Measurements from ENCODE around the gene FANCE.

FANCE gene

GRCh38 chr6:35489995-35490791 lies 38.1 kb downstream of the FANCE start:
- H3K27me3 Mint-ChIP-seq (ENCODE audit: low read depth): peaks cover 16% of the 10 kb centered on the region
- DNase-seq (ENCODE audit: low spot score): no peak
- H3K27ac Mint-ChIP-seq: no peak overlapping the region
- H3K4me1 Mint-ChIP-seq (ENCODE audit: low read depth): peaks cover 10% of the 10 kb centered on the region
- no peaks in the 10 kb centered on the region for H3K36me3 Mint-ChIP-seq (ENCODE audit: low read depth)
- no peak overlapping the region for H3K4me3 Mint-ChIP-seq
- no peaks in the 10 kb centered on the region for H3K9me3 Mint-ChIP-seq

- no peaks in the 10 kb centered on the region for H3K36me3 Mint-ChIP-seq (ENCODE audit: low read depth)
These were observed 38.9 kb downstream of the FANCE start for GRCh38 chr6:35490821-35491557.

DNA sequence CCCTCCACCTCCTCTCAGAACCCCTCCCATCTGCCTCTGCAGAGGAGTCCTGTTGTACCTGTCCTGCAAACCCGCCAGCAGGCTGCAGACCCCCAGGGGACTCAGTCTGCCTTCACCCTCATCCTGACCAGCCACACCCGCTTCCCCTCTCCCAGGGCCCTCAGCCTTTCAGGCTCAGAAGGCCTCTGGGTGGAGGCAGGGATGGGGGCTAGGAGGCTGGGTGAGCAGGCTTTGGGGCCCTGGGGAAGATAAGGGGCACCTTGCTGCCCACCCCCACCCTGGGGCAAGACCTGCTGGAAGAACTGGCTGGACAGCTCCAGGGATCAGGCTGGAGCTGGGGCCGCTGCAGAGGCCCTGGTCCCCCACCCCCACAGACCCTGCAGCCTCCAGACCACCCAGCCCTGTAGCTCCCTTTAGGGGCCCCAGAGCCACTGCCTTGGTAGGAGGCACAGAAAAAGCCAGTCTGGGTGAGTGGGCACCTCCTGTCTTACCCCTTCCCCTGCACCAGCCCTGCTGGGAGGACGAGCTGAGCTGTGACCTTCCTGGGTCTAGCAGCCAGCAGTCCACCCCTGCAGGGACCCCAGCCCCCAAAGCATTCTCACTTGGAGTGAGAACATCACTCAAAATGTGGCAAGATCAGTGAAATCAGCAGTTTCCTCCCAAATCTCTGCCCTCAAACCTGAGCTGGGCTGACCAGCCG lies 39.6 kb downstream of the FANCE start:
- Mint-ChIP-seq H3K27me3 (ENCODE audit: low read depth) (peaks cover 18% of the 10 kb centered on the region), H3K27ac (no peak overlapping the region), H3K4me1 (ENCODE audit: low read depth) (peaks cover 10% of the 10 kb centered on the region), H3K9me3 (no peaks in the 10 kb centered on the region), H3K36me3 (ENCODE audit: low read depth) (no peaks in the 10 kb centered on the region), H3K4me3 (no peak overlapping the region)
- DNase-seq (ENCODE audit: low spot score): no peak

More at GRCh38 chr6:35490821-35491557, 38.9 kb downstream of the FANCE start:
- Mint-ChIP-seq H3K4me3 (no peak overlapping the region), H3K27me3 (ENCODE audit: low read depth) (peaks cover 18% of the 10 kb centered on the region), H3K4me1 (ENCODE audit: low read depth) (peaks cover 10% of the 10 kb centered on the region), H3K27ac (no peak overlapping the region), H3K9me3 (no peaks in the 10 kb centered on the region)
- no peak for DNase-seq (ENCODE audit: low spot score)

- H3K9me3 Mint-ChIP-seq: no peaks in the 10 kb centered on the region
- H3K27ac Mint-ChIP-seq: no peak overlapping the region
- DNase-seq (ENCODE audit: low spot score): no peak
- H3K4me3 Mint-ChIP-seq: no peak overlapping the region
- no peaks in the 10 kb centered on the region for H3K36me3 Mint-ChIP-seq (ENCODE audit: low read depth)
- peaks cover 10% of the 10 kb centered on the region for H3K4me1 Mint-ChIP-seq (ENCODE audit: low read depth)
- H3K27me3 Mint-ChIP-seq (ENCODE audit: low read depth): peaks cover 18% of the 10 kb centered on the region
These were observed 40.3 kb downstream of the FANCE start for GRCh38 chr6:35492258-35492973.

DNA sequence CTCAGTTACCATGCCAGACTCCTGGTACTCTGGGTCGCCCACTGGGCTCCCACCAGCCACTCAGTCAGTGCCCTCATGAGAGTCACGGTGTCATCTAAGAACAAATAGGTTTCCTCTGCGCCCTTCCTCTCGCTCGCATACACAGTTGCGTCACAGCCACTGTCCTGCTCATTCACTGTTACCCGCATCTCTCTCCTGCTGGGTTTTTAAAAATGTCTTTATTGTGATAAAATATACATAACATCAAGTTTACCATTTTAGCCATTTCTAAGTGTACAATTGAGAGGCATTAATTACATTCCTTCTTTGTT lies 40.8 kb downstream of the FANCE start:
- H3K36me3 Mint-ChIP-seq (ENCODE audit: low read depth): no peaks in the 10 kb centered on the region
- no peak overlapping the region for H3K27ac Mint-ChIP-seq
- peaks cover 8% of the 10 kb centered on the region for H3K4me1 Mint-ChIP-seq (ENCODE audit: low read depth)
- DNase-seq (ENCODE audit: low spot score): no peak
- H3K27me3 Mint-ChIP-seq (ENCODE audit: low read depth): peaks cover 20% of the 10 kb centered on the region
- no peak overlapping the region for H3K4me3 Mint-ChIP-seq
- no peaks in the 10 kb centered on the region for H3K9me3 Mint-ChIP-seq

- H3K27ac Mint-ChIP-seq: no peak overlapping the region
These were observed 41.3 kb downstream of the FANCE start for GRCh38 chr6:35493307-35493983.

GRCh38 chr6:35494161-35494563 lies 42.0 kb downstream of the FANCE start:
- H3K36me3 Mint-ChIP-seq (ENCODE audit: low read depth): no peaks in the 10 kb centered on the region
- DNase-seq (ENCODE audit: low spot score): no peak
- H3K9me3 Mint-ChIP-seq: no peaks in the 10 kb centered on the region
- peaks cover 5% of the 10 kb centered on the region for H3K4me1 Mint-ChIP-seq (ENCODE audit: low read depth)
- peaks cover 30% of the 10 kb centered on the region for H3K27me3 Mint-ChIP-seq (ENCODE audit: low read depth)
- H3K4me3 Mint-ChIP-seq: no peak overlapping the region
- no peak overlapping the region for H3K27ac Mint-ChIP-seq

More at GRCh38 chr6:35493307-35493983, 41.3 kb downstream of the FANCE start:
- Mint-ChIP-seq H3K9me3 (no peaks in the 10 kb centered on the region), H3K27me3 (ENCODE audit: low read depth) (peaks cover 25% of the 10 kb centered on the region), H3K4me1 (ENCODE audit: low read depth) (peaks cover 5% of the 10 kb centered on the region), H3K36me3 (ENCODE audit: low read depth) (no peaks in the 10 kb centered on the region), H3K4me3 (no peak overlapping the region)
- no peak for DNase-seq (ENCODE audit: low spot score)

DNA sequence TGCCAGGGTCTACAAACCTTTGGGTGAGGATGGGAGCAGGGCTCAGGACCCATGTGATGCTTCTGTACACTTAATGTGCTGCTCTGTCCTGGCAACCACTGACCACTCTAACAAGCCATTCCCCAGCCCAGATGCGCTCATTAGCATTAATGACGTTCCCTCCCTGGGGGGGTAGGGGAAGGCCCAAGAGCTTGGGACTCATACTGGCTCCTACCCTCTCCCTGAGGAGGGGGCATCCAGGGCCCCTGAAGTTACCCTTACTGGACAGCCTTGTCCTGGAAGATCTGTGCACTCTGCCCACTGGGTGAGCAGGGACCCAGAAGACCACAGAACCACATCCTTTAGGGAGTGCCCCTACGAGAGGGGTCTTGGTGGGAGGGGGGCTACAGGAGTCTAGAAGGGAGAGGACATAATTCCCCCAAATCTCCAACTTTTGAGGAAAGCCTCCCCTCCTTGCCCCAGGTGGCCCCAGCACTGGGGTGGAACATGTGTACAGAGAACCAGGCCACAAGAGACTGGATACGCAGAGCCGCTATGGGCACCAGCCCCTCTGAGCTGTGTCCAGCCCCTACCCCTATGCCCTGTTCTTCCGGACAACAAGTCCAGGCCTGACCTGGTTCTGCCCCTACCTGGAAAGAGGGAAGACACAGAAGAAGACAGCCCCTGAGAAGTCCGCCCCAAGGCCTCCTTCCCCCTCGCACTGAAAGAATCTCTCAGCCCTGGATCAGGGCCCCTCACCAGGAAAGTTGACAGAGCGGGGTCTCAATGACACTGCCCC lies 43.3 kb downstream of the FANCE start:
- DNase-seq (ENCODE audit: low spot score): no peak

GRCh38 chr6:35496036-35496840 lies 44.1 kb downstream of the FANCE start:
- H3K36me3 Mint-ChIP-seq (ENCODE audit: low read depth): no peaks in the 10 kb centered on the region
- peaks cover 5% of the 10 kb centered on the region for H3K4me1 Mint-ChIP-seq (ENCODE audit: low read depth)
- peaks cover 48% of the 10 kb centered on the region for H3K27me3 Mint-ChIP-seq (ENCODE audit: low read depth)
- H3K4me3 Mint-ChIP-seq: peak overlapping the region; percentile 71
- no peaks in the 10 kb centered on the region for H3K9me3 Mint-ChIP-seq
- DNase-seq (ENCODE audit: low spot score): no peak
- H3K27ac Mint-ChIP-seq: no peak overlapping the region

More for the DNA sequence above, 43.3 kb downstream of the FANCE start:
- Mint-ChIP-seq H3K4me3 (peak overlapping the region; percentile 71), H3K27me3 (ENCODE audit: low read depth) (peaks cover 40% of the 10 kb centered on the region), H3K4me1 (ENCODE audit: low read depth) (peaks cover 5% of the 10 kb centered on the region), H3K9me3 (no peaks in the 10 kb centered on the region), H3K27ac (no peak overlapping the region), H3K36me3 (ENCODE audit: low read depth) (no peaks in the 10 kb centered on the region)

GRCh38 chr6:35496841-35497570 lies 44.9 kb downstream of the FANCE start, which contains the start of gene TEAD3:
Gene TEAD3, minus strand, starts transcription at chr6:35497079.
- peak within 1 kb of the TSS; percentile 71 for H3K4me3 Mint-ChIP-seq

GRCh38 chr6:35497571-35498421 lies 45.7 kb downstream of the FANCE start:
- DNase-seq (ENCODE audit: low spot score): peak; percentile 41
- Mint-ChIP-seq H3K36me3 (ENCODE audit: low read depth) (no peaks in the 10 kb centered on the region), H3K4me3 (peak overlapping the region; percentile 67), H3K27ac (no peak overlapping the region), H3K4me1 (ENCODE audit: low read depth) (peaks cover 5% of the 10 kb centered on the region), H3K27me3 (ENCODE audit: low read depth) (peaks cover 50% of the 10 kb centered on the region), H3K9me3 (no peaks in the 10 kb centered on the region)

More at GRCh38 chr6:35496841-35497570, 44.9 kb downstream of the FANCE start, which contains the start of gene TEAD3:
- no peaks in the 10 kb centered on the region for H3K9me3 Mint-ChIP-seq
- peak; percentile 64 for DNase-seq (ENCODE audit: low spot score)
- no peaks in the 10 kb centered on the region for H3K36me3 Mint-ChIP-seq (ENCODE audit: low read depth)
- peaks cover 5% of the 10 kb centered on the region for H3K4me1 Mint-ChIP-seq (ENCODE audit: low read depth)
- peaks cover 51% of the 10 kb centered on the region for H3K27me3 Mint-ChIP-seq (ENCODE audit: low read depth)
- no peak within 1 kb of the TSS for H3K27ac Mint-ChIP-seq

All from T-helper 2 cell treated with Interferon-gamma antibody and Interleukin-4, amounts not matched to agents 5 μg/mL and 100 μg/mL, for 36 hours (primary cell).